Urinary bladder (tissue), 4 donors: ENCODE data around the gene CSNK2B. TPM values are rescaled to one million over a fixed set of nuclear protein-coding genes. Genes with fewer than 3 reads are reported as not detected.
"Not testable (repeated sequence)": the region's sequence is repeated elsewhere in the genome, so short reads cannot be mapped to it uniquely, and the experiment has no call there.

Experiments
- DNase-seq: peaks from one replicate; pipeline ENCODE4 v3.0.0-alpha.2; 2015; ENCODE audit errors: extremely low spot score
- H3K27ac ChIP-seq: one replicate; pipeline ENCODE4 v1.5.1; 2013; ENCODE audit warnings: low read depth, mild to moderate bottlenecking, moderate library complexity
- H3K36me3 ChIP-seq: one replicate; pipeline ENCODE4 v1.6.1; 2013; ENCODE audit warnings: mild to moderate bottlenecking, moderate library complexity; ENCODE audit not compliant: insufficient read depth
- H3K4me1 ChIP-seq: one replicate; pipeline ENCODE4 v1.6.1; 2013; ENCODE audit warnings: mild to moderate bottlenecking, moderate library complexity; ENCODE audit not compliant: insufficient read depth
- H3K4me3 ChIP-seq: one replicate; pipeline ENCODE4 v1.5.1; 2013; ENCODE audit warnings: low read depth, low read length
- WGBS: extraction: QIAGEN DNeasy Blood & Tissue Kit; methylation state at CpG from one replicate; pipeline ENCODE4 v1.1.7; 2013; 5-methylcytosine and 5-hydroxymethylcytosine counted together
- polyA plus RNA-seq: library from polyadenylated mRNA; stranded (reverse); fragments of 200-250 nt; gene quantifications from one replicate; pipeline ENCODE4 v1.2.3, GENCODE V29; 2013
- total RNA-seq: library from RNA; depleted of rRNA; stranded (reverse); fragments of >200 nt; gene quantifications from one replicate; pipeline ENCODE4 v1.2.3, GENCODE V29; 2014
- donor health status: healthy with polysubstance abuse.
- donor health status: healthy.

CSNK2B gene
- total and polyA plus RNA-seq, 2 donors = 44.3 to 151 TPM

GRCh38 chr6:31693535-31693934, 27.7 kb downstream of the CSNK2B start:
- H3K36me3 ChIP-seq = peaks cover 5% of the 10 kb centered on the region
- WGBS = 91% methylated on average over 6 of the region's 6 CpGs
- DNase-seq = no peak

GRCh38 chr6:31697555-31697954, 31.7 kb downstream of the CSNK2B start:
- Histone ChIP-seq H3K36me3 (no peaks in the 10 kb centered on the region), H3K4me1 (no peaks in the 10 kb centered on the region), H3K4me3 (no peak overlapping the region), H3K27ac (no peak overlapping the region)
- DNase-seq = no peak
- WGBS = 49% methylated on average over 3 of the region's 3 CpGs

More at GRCh38 chr6:31693535-31693934, 27.7 kb downstream of the CSNK2B start:
- Histone ChIP-seq H3K27ac (no peak overlapping the region), H3K4me1 (no peaks in the 10 kb centered on the region), H3K4me3 (no peak overlapping the region)

- Histone ChIP-seq H3K27ac (no peak overlapping the region), H3K4me3 (no peak overlapping the region), H3K4me1 (no peaks in the 10 kb centered on the region), H3K36me3 (no peaks in the 10 kb centered on the region)
- DNase-seq = no peak
- 86% methylated on average over 5 of the region's 5 CpGs for WGBS
Observed at GRCh38 chr6:31700740-31701401, 35.0 kb downstream of the CSNK2B start.

GRCh38 chr6:31701666-31702404, 36.0 kb downstream of the CSNK2B start:
- H3K27ac ChIP-seq = no peak overlapping the region
- no peak for DNase-seq
- 23% methylated on average over 7 of the region's 7 CpGs for WGBS
- no peaks in the 10 kb centered on the region for H3K36me3 ChIP-seq
- H3K4me3 ChIP-seq = peak overlapping the region; percentile 70
- H3K4me1 ChIP-seq = no peaks in the 10 kb centered on the region

GRCh38 chr6:31702405-31702818, 36.5 kb downstream of the CSNK2B start:
- H3K27ac ChIP-seq = peak overlapping the region; percentile 97
- H3K36me3 ChIP-seq = no peaks in the 10 kb centered on the region
- no peaks in the 10 kb centered on the region for H3K4me1 ChIP-seq
- no peak for DNase-seq
- under 1% methylated on average over 10 of the region's 10 CpGs for WGBS
- peak overlapping the region; percentile 70 for H3K4me3 ChIP-seq

- H3K4me1 ChIP-seq = no peaks in the 10 kb centered on the region
- H3K4me3 ChIP-seq = peak within 1 kb of the TSS; percentile 70
- H3K36me3 ChIP-seq = no peaks in the 10 kb centered on the region
- H3K27ac ChIP-seq = peak within 1 kb of the TSS; percentile 97
- DNase-seq = peak; percentile 97
- WGBS = under 1% methylated on average over 54 of the region's 54 CpGs
Observed at GRCh38 chr6:31702819-31703716, 37.2 kb downstream of the CSNK2B start, which contains the start of gene ABHD16A. TSS of gene ABHD16A (minus strand) at chr6:31703324. CDS start at chr6:31703281, 43 bp downstream.

- H3K27ac ChIP-seq = no peak overlapping the region
- 91% methylated on average over 6 of the region's 6 CpGs for WGBS
- no peak overlapping the region for H3K4me3 ChIP-seq
- no peaks in the 10 kb centered on the region for H3K36me3 ChIP-seq
- H3K4me1 ChIP-seq = no peaks in the 10 kb centered on the region
- no peak for DNase-seq
Observed at GRCh38 chr6:31705931-31706330, 40.1 kb downstream of the CSNK2B start.

- Histone ChIP-seq H3K27ac (no peak within 1 kb of the TSS), H3K4me3 (no peak within 1 kb of the TSS), H3K36me3 (no peaks in the 10 kb centered on the region), H3K4me1 (no peaks in the 10 kb centered on the region)
- no peak for DNase-seq
- WGBS = 46% methylated on average over 3 of the region's 3 CpGs
Observed at GRCh38 chr6:31706599-31706998, 40.7 kb downstream of the CSNK2B start, which contains the start of gene LY6G6F. TSS of gene LY6G6F (plus strand) at chr6:31706866. CDS start at chr6:31706907, 41 bp downstream.

- H3K27ac ChIP-seq = no peak overlapping the region
- H3K4me1 ChIP-seq = no peaks in the 10 kb centered on the region
- no peak for DNase-seq
- 88% methylated on average over 10 of the region's 10 CpGs for WGBS
- no peaks in the 10 kb centered on the region for H3K36me3 ChIP-seq
- no peak overlapping the region for H3K4me3 ChIP-seq
Observed at GRCh38 chr6:31707701-31708100, 41.8 kb downstream of the CSNK2B start.

- no peak overlapping the region for H3K4me3 ChIP-seq
- H3K27ac ChIP-seq = no peak overlapping the region
- H3K36me3 ChIP-seq = no peaks in the 10 kb centered on the region
- WGBS = 93% methylated on average over 3 of the region's 3 CpGs
- no peak for DNase-seq
- no peaks in the 10 kb centered on the region for H3K4me1 ChIP-seq
Observed at GRCh38 chr6:31708224-31708623, 42.3 kb downstream of the CSNK2B start.

- DNase-seq, H3K4me1 ChIP-seq, H3K36me3 ChIP-seq, H3K4me3 ChIP-seq, H3K27ac ChIP-seq: not testable (repeated sequence)
- WGBS = 91% methylated on average over 11 of the region's 11 CpGs
Observed at GRCh38 chr6:31709157-31709556, 43.3 kb downstream of the CSNK2B start.

GRCh38 chr6:31710523-31711219, 44.8 kb downstream of the CSNK2B start:
- Histone ChIP-seq H3K27ac (no peak overlapping the region), H3K36me3 (no peaks in the 10 kb centered on the region), H3K4me3 (no peak overlapping the region), H3K4me1 (no peaks in the 10 kb centered on the region)
- no peak for DNase-seq
- WGBS = 60% methylated on average over 5 of the region's 5 CpGs

GRCh38 chr6:31711233-31711632, 45.4 kb downstream of the CSNK2B start:
- Histone ChIP-seq H3K4me1 (no peaks in the 10 kb centered on the region), H3K4me3 (no peak overlapping the region), H3K27ac (no peak overlapping the region), H3K36me3 (no peaks in the 10 kb centered on the region)
- 67% methylated on average over 8 of the region's 8 CpGs for WGBS
- no peak for DNase-seq
